ENCODE measurements around the gene ZC3HAV1L.
A peak's percentile ranks its signal among the peaks of the same experiment; 100 is the strongest.
"Not testable (repeated sequence)": the region's sequence is repeated elsewhere in the genome, so short reads cannot be mapped to it uniquely, and the experiment has no call there.

The ZC3HAV1L gene

DNA sequence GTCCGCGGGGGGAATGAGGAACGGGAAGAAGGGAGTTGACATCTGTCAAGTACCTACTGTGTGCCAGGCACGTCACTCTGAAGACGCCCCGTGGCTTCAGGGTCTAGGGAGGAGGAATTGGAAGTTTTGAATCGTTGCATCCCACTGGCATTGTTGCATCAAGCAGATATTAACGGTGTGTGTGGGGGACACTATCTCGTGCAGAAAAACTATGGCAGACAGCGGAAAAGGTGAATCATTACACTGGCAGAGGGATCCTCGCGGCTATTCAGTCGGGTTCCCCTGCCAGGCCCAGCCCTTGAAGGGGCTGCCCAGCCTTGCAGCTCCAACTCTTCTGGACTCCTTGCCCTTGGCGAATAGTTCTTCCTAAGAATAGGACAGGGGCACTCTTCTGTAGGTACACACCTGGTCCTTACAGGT is 53.6 kb downstream of the ZC3HAV1L start:
- DNase-seq (ENCODE audit: low read depth) = no peak
- TF ChIP-seq, protein P1, sequence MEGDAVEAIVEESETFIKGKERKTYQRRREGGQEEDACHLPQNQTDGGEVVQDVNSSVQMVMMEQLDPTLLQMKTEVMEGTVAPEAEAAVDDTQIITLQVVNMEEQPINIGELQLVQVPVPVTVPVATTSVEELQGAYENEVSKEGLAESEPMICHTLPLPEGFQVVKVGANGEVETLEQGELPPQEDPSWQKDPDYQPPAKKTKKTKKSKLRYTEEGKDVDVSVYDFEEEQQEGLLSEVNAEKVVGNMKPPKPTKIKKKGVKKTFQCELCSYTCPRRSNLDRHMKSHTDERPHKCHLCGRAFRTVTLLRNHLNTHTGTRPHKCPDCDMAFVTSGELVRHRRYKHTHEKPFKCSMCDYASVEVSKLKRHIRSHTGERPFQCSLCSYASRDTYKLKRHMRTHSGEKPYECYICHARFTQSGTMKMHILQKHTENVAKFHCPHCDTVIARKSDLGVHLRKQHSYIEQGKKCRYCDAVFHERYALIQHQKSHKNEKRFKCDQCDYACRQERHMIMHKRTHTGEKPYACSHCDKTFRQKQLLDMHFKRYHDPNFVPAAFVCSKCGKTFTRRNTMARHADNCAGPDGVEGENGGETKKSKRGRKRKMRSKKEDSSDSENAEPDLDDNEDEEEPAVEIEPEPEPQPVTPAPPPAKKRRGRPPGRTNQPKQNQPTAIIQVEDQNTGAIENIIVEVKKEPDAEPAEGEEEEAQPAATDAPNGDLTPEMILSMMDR (conservative IDR thresholded peaks at IDR 0.05; ENCODE audit: low read length) = no peak
- peak overlapping the region; percentile 64 for H3K4me3 ChIP-seq (ENCODE audit: low read length)

DNA sequence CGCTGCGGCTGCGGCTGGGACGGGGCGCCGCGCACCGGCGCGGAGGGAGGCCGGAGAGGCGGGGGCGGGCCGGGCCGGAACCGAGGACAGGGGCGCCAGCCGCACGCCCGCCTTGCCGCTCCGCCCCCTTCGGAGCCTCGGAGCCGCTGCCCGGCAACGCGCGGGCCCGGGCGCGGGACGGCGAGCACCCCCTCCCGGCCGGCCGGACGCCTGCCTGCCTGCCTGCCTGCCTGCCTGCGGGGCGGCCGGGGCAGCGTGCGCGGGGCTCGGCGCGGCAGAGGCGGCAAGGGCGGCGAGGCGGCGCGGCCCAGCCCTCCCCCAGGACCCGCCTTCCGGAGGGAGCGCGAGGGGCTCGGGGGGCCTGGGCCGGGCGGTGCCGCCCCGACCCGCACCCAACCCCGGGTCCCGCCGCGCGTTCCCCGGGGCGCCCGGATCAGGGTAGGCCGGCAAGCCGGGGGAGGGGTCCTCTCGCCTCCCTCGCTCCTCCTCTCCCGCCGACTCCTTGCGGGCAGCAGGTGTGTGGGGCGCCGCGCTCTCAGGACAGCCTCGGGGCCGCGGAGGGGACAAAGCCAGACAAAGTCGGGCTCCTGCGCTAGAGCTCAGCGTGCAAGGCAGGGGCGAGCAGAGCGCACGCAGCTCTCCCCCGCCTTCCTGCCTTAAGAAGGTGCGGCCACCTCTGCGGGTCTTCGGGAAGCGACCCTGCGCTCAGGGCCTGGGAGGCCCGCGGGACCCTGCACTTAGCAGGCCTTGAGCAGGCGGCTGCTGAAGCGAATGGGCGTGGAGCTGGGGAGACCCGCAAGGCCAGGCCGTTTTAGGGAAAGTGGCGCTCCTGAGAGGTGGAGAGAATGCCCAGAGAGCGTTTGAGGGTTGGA is 54.3 kb downstream of the ZC3HAV1L start, which contains the start of gene KIAA1549:
Gene KIAA1549 (minus strand): TSS at position 58 of the 872 bp plus-strand sequence. CDS start 120 bp downstream, outside the sequence.
- TF ChIP-seq, protein P1 (conservative IDR thresholded peaks at IDR 0.05; ENCODE audit: low read length) = no peak

DNA sequence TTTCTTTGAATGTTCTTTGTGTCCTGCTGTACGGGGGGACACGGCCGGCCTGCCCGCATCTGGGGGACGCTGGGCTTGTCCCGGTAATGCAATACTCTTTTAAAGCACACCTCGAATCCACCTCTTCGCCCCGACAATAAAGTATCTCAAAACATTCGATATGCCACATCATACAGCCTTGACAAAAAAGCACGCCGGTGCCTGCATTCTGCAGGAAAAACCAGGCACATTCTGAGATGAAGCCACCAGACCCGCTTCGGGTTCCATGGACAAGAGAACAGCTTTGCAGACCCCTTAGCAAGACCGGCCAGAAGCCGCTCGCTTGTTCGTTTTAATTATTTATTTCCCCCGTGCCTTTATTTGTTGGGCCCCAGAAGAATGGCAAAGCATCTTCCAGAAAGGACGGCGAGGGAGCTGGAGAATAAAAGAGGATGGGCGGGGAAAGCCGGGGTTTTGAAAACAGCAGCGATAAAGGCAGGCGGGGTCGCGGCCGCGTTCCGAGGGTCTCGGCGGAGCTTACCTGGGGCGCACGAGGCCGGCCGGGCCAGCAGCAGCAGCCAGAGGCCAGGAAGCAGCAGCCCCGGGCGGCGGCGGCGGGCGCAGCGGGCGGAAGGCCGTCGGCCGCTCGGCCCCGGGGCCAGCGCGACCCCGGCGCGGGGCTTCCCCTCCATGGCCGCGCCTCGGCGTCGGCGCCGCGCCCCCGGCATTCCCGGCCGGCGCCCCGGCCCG is 55.1 kb downstream of the ZC3HAV1L start:
- H3K4me3 ChIP-seq (ENCODE audit: low read length) = peak overlapping the region; percentile 72
- TF ChIP-seq, protein P1 (conservative IDR thresholded peaks at IDR 0.05; ENCODE audit: low read length) = no peak
- no peak for DNase-seq (ENCODE audit: low read depth)

More for the DNA sequence above, 54.3 kb downstream of the ZC3HAV1L start, which contains the start of gene KIAA1549:
- H3K4me3 ChIP-seq (ENCODE audit: low read length) = peak within 1 kb of the TSS; percentile 72
- peak; percentile 71 for DNase-seq (ENCODE audit: low read depth)

DNA sequence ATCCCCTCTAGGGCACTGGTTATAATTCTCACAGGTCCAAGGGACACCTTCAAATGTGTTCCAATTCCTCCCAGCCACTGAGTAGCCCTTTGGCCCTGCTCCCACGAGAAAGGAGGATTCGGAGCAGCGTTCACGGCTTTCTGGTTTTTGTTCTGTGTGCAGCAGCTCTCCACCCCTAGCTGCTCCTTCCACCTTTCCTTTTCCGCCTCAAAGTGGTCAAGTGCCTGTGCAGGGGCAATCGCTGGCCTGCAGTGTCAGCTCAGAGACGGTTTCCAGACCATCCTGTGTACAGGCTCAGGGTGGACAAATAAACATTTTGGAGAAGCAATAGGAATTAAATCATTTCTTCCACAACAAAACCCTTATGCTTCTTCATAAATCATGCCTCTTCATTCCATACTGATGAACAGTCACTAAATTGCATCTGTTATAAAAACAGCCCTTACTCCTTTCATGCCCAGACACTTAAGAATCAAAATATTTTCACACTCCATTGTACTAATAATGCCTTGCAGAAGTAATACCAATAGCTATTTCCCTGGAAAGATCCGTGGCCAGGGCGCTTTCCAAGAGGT is 55.8 kb downstream of the ZC3HAV1L start:
- peak overlapping the region; percentile 72 for H3K4me3 ChIP-seq (ENCODE audit: low read length)
- TF ChIP-seq, protein P1 (conservative IDR thresholded peaks at IDR 0.05; ENCODE audit: low read length) = no peak
- peak; percentile 18 for DNase-seq (ENCODE audit: low read depth)

DNA sequence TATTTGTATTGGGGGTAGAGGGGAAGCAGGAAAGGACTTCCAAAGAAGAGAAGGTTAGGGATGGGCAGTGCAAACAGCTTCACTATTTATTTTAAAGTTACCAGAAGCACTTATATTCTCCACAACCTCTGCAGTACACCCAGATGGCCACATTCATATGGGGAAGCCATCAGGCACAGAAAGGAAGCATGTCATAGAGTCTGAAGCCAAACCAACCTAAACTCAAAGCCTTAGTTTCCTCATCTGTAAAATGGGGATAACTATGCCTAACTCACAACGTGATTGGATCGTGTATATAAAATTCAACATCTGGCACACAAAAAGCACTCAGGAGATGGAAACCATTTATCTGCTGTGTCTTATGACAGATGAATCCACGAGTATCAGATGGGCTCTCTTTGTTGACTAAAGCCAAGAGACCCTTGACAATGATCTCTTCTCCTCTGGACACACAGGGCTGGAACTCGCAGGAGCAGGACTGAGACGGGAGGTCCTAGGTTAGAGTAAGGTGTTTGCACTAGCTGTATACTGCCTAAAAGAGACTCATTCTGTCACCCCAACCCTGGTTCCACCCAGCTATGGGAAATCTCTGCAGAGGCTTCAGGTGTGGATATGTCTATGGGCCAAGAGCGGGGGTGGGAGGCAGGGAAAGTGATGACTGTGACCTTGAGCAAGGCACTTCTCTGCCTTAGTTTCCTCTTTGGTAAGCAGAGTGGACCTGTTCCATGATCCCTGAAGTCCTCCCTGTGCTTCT is 56.4 kb downstream of the ZC3HAV1L start:
- TF ChIP-seq, protein P1 (conservative IDR thresholded peaks at IDR 0.05; ENCODE audit: low read length) = peak; percentile 27; the same call in 1 of the 2 replicates
- H3K4me3 ChIP-seq (ENCODE audit: low read length) = peak overlapping the region; percentile 72
- DNase-seq (ENCODE audit: low read depth) = peak; percentile 15

DNA sequence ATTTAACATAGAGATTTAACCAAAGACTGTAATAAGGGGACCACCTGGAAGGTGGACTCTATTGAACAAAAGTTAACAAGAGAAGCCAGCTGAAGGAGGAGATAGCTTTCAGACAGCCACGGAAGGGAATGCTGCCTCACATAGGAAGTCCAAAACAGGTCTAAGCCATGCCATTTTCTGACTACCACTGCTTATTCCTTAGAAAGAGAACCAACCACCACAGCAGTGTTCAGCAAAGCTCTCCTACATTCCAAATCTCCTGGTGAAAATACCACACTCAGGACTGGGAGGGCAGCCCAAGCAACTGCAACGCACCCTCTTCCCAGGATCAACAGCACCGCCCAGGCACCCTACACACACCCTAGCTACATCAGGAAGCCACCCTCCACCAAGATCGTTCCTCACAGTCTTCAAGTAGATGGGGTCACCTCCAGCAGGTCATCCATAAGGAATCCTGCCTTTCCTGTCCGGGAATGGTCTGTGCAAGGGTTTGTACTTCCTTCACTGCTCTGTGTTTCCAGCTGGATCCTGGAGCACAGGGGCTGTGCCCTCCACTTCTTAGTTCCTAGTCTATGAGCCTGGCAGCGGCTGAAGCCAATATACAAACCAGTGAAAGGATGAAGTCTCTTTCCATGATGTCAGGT is 57.2 kb downstream of the ZC3HAV1L start:
- H3K4me3 ChIP-seq (ENCODE audit: low read length) = no peak overlapping the region
- no peak for DNase-seq (ENCODE audit: low read depth)
- TF ChIP-seq, protein P1 (conservative IDR thresholded peaks at IDR 0.05; ENCODE audit: low read length) = no peak

DNA sequence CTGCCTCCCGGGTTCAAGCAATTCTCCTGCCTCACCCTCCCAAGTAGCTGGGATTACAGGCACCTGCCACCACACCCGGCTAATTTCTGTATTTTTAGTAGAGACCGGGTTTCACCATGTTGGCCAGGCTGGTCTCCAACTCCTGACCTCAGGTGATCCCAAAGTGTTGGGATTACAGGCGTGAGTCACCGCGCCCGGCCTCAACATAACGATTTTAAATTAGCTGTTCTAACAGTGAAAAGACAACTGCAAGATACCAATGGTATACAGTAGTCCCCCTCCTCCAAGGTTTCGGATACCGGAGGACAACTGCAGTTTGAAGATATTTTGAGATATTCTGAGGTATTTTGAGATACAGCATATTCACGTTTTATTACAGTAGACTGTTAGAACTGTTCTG is 59.7 kb downstream of the ZC3HAV1L start:
- H3K4me3 ChIP-seq (ENCODE audit: low read length); DNase-seq (ENCODE audit: low read depth): not testable (repeated sequence)
